NCI-H1105 (cell line): ENCODE measurements around the gene TLE3.

ENCODE experiments used
- DNase-seq: peaks from one replicate; lab custom pipeline; 2025; lab: John Stamatoyannopoulos, UW

The TLE3 gene

DNA sequence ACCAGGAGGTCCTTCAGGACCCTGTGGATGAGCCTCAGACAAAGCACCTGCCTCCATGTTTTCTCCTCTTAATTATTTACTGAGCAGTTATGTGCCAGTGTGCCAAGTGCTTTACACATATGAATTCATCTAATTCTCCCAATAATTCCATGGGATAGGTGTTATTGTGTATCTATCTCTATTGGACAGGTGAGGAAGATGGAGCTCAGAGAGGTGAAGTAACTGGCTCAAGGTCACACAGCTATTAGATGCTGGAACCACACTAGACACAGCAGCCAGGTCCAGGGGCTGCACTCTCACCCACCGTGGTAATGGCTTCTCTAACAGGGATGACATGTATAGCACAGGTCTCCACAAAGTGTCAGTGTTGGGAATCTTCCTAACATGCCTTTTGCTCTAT is 70.2 kb downstream of the TLE3 start:
- no peak for DNase-seq

DNA sequence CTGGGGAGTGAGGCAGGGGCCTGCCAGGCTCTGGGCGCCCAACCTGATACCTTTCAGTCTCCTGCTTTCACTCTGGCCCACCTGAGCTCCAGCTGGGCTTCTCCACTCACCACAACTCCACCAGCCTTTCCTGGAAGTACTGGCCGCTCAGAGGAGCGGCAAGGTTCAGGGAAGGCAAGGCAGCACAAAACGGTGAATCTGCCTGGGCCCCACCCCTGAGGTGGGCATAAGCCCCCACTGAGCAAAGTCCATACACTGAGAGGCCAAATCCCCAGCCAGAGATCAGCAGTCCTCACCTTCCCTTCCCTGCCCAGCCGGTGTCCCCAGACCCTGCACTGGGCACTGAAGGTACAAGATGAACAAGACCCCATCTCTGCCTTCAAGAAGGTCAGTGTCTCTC is 70.7 kb downstream of the TLE3 start:
- no peak for DNase-seq

DNA sequence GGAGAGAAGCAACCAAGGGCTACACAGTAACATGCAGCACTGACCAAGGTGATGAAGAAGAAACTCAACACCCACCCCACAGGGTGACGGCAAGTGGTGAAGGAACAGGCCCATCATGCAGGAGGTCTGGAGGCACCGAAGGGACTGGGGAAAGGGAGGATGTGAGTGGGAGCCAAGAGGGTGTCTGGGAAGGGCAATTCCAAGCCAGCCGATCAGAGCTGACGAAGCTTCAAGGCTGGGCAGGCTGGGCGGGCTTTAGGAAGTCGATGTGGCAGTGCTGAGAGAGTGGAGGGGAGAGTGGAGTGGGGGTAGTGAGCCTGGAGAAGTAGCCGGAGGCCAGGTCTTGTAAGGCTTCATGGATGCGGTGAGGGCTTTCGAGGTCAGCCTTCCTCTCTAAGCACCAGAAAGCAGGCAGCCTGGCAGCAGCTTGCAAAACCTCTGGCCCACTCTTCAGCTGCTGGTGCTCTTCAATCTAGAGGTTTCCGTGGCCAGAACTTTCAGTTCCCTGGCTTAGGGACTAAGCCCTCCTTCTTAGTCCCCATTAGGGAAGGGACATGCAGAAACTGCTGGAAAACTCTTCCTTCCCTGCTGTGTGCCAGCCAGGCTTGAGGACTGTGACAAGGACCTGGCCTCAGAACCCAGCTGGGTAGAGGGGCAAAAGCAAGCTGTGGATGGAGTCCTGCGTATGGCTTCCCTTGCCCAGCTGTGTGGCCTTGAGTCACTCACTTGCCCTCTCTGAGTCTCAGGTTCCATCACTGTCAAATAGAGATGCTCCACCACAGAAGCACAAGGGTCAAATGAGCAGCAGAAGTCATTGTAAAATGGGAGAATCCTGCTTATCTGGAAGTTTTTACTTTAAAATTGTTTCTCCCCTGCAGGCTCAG is 72.1 kb downstream of the TLE3 start:
- no peak for DNase-seq

DNA sequence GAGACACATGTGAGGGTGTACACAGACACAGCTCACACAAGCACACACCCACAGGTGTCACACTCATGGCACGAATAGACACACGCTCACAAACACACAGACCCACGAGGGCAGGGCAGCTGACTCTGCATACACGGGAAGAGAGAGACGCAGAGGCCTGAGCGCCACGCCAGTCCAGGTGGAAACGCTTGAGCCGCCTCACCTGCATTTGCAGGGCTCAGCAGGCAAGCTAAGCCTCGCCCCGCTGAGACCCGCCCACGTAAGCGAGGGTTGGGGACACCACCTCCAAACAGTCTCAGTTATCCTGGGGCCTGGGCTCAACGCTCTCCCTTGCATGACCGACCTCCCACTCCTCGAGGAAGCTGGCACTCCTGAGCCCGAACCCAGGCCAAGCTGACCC is 73.2 kb downstream of the TLE3 start:
- DNase-seq, result no peak

DNA sequence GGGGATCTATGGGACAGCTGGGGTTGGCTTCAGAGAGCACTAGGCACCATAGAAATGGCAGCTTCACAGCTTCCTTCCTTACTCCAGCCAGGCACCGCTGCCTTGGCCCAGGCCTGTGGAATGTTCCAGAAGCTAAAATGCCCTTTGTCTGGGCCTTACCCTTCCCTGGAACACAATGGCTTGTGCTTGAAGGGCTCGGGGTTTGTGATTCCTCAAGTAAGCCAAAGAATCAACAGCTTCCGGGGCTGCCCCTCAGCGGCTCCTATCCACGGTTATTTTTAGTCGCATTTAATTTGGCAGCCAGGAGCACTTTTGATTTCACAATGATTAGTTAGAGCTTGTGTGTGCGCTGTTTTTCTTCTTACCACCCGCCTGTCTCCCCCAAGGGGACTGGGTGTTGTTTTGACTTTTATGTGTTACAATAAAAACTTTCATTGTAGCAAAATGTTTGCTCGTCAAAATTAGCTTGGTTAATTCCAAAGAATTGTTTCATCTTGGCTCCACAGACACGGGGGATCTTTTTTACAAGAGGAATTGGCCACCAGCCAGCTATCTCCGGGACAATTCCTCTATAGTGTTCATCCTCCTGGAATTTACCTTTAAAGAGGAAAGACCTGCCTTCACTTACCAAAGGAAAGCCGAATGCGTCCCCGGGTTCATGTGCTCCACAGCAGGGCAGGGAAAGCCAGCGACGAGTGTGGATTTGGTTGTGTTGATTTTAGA is 73.8 kb downstream of the TLE3 start:
- DNase-seq, result peak; percentile 61

DNA sequence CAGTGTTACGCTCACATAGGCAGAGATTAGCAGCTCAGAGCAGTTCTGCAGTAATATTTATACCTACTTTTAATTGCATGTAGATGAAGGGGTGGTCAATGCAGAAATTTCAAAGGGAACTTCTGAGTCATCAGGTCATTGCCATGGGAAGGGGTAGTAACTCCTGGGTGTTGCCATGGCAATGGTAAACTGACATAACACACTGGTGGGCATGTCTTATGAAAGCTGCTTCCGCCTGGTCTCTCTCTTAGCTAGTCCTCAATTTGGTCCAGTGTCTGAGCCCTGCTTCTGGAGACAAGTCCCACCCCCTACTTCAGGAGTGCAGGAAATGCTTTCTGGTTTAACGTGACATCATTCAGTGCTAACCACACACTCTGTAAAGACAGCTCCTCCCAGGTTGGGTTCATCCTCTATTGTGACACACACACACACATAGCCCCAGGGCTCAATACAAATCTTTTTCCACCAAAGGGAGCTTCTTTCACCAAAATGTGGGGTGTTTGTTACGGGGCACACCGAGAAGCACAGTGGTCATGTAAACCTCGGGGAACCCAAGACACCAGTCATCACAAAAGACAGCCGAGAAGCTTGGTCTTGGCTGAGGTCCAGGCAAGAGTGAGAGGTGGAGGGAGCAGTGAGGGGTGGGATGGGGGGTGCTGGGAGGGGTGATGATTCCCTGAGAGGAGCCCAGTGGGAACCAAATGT is 74.5 kb downstream of the TLE3 start:
- no peak for DNase-seq

DNA sequence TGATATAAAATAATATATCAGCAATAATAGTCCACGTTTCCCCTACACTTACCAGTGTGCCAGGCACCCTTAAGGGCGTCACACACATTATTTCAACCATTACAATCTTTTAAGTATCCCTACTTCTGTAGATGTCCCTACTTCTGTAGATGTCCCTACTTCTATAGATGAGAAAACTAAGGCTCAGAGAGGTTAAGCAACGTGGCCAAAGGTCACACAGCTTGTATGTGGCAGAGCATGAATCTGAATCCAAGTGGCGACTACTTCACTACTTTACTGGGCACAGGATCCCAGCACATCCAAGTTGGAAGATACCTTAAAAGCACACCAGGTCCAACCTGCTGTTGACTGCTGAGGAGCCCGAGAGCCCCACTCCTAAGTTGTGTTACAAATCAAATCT is 77.5 kb downstream of the TLE3 start:
- no peak for DNase-seq

DNA sequence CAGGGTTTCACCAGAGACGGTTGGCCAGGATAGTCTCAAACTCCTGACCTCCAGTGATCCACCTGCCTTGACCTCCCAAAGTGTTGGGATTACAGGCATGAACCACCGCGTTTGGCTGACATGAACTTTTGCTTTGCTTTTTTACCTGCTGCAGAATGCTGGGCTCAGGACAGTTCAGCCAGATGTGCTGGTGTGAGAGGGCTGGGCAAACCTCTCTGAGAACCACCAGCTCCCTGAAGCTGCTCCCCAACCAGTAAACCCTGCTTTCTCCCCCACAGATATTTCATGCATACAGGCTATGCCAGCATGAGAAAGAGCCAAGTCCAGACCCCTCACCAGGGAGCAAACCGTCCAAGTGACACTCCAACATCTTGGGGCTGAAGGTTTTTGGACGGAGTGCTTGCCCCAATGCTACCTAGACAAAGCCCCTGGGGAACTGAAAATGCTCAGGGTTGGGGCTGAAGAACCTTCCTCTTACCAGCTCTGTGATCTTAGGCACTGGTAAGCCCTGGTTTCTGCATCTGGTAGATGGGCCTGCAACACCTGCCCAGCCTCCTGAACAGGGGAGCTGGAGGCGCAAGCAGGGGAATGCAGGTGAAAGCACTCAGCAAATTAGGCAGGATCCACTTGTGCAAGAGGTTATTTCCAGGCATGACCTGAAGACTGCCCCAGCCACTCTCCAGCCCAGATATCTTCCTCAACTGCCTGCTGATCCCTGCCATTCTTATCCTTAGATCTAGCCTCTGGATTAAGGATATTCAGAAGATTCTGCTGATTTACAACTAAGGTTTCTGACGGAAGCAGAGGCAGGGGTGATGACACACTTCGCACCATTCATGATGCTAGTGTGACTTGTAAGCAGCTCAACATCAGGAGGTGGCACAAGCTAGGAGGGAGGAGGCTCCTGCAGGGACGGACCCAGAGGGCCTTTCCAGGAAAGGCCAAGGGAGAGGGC is 78.8 kb downstream of the TLE3 start:
- DNase-seq, result no peak

DNA sequence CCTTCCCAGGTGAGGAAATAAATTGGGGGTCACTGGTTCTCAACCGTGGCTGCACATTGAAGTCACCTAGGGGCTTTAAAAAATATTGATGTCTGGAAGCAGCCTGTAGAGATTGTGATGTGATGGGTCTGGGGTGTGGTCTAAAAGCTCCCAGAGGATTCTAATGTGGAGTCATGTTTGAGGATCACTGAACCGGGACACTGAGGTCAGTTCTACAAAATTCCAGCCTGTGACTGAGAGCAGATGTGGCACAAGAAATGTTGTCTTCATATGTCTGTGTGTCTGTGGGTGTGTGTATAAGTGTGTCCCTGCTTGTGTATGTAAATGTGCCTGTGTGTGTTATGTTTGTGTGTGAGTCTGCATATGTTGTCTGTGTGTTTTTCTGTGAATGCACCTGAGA is 79.9 kb downstream of the TLE3 start:
- no peak for DNase-seq

DNA sequence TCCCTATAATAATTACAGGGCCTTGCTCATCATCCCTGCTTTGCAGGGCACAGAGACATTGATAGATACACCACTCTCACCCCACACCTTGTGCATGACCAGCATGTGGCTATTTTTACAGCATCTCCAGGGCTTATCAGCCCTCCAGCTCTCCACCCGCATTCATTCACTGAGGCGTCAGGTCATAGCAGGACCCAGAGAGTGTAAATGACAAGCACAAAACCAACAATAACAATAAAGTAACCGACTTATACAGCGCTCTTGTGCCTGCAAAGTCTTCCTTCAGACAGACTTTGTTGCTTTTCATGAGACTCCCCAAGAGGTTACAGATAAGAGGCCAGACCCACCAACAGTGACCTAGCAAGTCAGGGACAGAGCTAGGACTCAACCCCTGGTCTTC is 80.7 kb downstream of the TLE3 start:
- DNase-seq, result no peak

DNA sequence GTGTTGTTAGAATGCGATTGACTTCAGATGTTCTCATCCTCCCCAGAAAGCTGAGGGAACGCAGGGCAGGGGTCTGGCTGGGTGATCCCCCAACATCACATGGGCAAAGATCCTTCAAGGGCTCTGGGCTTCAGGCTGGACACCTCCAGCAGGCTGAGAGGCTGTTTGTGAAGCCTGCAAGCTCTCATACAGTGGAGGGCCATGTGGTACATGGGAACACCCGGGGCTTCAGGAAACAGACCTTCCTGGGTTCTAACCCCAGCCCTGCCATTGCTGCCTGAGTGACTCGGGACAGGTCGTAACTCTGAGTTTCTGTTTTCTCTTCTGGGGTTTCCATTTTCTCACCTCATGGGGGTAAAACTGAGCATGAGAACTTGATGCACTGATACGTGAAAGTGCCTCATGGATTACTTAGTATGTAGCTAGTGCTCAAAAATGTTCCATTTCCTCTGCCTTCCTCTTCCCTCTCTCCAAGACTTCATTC is 81.2 kb downstream of the TLE3 start:
- DNase-seq, result no peak

DNA sequence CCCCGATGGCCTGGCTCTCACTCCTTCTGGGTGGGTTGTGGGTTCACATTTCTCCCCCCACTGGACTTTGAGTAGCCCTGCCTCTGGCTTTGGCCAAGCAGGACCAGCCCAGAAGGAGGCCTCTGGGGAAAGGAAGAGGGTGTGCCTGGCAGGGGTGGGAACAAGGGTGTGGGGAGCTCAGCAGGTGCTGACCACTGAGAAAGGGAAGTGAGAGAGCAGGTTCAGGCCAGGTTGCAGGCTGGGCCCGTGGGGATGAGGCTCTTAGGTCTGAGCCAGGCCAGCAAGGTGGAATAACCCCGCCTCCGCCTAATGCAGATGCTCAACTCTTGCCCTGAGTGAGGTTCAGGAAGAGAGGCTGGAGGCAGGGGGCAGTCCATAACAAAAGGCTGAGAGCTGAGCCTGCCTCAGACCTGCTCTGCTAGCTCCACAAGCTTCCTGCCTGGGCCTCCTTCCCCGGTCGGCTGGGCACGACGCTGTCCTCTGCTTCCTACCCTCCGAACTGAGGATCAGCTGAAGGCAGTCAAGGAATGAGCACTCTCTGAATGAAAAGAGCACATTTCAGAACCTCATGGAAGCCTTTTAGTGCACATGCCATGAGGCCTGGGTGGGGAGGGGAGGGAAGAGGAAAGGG is 82.7 kb downstream of the TLE3 start:
- no peak for DNase-seq

DNA sequence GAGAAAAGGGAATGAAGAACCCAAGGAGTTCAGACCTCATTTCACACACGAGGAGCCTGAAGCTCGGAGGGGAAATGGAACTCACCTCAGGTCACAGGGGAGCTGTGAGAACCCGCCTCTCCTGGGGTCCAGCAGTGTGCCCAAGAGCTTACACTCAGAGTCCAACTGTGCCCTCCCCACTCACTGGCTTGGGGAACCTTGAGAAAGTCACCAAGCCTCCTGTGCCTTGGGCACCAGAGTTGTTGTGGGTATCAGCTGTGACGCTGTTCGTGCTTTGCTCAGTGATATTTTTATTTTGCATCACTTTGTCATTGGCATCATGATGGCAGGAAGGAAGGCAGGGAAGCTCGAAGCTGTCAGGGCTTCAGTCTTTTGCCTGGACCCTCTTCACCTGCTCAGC is 83.4 kb downstream of the TLE3 start:
- DNase-seq, result no peak

DNA sequence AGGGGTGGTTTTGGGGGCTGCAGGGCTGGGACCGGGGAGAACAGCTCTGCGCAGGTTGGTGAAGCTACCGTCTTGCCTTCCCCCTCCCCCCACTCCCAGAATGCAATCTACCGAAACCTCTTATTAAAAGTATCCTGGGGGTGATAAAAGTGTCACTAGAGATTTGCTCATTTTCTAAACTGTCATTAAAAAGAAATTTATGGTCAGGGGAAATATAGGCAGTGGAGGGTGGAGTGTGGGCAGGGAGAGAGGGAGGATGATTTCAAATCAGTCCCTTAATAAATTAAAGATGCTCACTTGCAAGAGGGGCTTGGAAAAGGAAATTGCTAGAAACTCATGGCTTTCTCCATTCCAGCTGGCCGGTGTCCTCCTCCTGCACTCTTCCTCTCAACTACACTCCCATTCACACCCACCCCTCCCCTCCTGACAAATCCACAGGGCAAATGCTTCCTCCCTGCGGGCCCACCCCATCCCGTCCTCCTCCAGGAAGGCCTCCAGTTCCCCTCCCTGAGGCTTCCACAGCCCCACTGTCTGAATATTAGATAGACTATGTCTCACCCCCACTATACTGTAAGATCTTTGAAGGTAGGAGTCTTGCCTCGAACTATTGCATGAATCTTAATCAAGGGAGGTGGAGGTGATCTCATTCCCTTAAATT is 83.9 kb downstream of the TLE3 start:
- no peak for DNase-seq

DNA sequence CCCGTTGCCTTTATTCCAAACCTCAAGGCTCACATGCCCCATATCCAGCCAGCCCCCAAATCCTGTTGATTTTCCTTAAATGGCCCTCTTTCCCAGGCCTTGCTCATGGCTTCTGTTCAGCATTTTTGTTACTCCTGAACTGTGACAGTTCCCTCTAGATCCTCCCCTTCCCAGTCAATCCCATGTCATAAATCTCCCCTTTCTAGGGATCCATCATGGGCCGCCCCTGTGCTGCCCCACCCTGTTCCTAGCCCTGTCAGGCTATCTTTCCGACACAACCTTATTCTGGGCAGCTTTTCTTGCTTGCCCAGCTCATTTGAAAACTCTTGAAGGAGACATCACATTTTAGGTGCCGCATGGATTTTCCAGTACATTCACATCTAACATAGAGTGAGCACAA is 84.8 kb downstream of the TLE3 start:
- DNase-seq, result no peak

DNA sequence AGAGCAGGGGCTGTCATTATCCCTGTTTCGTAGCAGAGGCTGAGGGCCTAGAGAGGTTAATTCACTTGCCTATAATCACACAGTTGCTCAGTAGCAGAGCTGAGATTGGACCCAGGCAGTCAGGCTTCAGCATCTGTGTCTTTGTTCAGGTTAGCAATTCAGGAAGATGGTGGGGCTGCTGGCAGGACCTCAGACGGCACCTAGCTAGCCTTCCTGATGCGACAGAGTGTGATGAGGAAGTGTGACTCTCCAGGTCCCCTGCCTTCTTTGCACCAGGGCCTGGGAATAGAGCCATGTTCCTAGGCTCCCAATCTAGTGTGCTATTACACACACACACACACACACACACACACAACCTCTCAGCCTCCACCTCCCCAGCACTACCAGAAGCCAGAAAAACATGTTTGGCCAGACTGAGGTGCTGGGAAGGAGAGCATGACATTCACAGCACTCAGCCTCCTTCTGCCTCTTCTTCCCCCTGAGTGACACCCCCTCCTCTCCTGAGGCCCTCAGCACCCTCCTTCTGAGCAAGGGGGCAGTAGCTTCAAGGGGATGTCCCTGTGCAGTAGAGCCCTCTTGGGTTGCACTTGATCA is 88.9 kb downstream of the TLE3 start:
- DNase-seq, result no peak

DNA sequence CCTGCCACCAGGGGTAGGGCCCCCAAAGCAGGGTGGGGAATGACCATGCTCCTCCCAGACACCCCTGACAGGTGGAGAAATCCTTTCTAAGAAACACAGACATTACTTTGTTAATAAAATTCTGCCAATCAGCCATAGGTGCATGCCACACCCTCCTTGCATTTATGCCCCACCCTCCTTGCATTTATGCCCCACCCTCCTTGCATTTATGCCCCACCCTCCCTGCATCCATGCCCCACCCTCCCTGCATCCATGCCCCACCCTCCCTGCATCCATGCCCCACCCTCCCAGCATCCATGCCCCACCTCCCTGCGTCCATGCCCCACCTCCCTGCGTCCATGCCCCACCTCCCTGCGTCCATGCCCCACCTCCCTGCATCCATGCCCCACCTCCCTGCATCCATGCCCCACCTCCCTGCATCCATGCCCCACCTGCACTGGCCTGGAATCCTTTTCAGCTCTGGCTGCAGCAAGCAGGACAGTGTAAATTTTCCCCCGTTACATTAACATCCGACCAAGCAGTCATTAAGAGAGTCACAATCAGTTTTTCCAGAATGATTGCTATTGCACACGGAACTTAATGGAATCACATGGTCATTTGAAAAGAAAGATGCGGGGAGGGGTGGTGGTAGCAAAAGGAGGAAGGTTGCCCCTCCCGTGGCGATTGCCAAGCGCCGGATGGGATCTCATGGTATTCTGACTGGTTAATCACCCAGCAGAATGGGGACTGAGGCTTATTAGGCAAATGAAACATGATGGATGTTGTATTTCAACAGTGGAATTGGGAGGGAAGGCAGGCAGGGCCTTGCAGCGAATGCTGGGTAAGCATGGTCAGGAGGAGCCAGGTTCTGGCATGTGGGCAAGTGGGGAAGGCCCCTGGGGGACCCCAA is 91.2 kb downstream of the TLE3 start:
- no peak for DNase-seq

DNA sequence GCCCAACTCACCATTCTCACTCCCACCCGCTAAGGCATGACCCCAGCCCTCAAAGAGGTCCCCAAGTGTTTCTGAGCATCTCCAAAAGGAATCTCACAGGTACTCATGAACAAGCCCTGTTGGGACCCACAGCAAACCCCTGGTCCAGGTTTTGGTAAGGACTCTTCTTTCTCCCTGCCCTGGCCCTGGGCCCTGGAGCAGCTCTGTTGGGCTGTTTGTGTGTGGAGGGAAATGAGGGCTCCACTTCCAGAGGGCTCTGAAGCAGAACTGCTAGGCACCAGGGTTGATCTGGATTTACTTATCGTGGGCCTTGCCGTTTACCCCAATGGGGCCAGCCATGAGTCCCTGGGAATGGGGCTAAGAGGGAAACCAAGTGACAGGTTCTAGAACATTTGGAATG is 92.9 kb downstream of the TLE3 start:
- DNase-seq, result no peak

DNA sequence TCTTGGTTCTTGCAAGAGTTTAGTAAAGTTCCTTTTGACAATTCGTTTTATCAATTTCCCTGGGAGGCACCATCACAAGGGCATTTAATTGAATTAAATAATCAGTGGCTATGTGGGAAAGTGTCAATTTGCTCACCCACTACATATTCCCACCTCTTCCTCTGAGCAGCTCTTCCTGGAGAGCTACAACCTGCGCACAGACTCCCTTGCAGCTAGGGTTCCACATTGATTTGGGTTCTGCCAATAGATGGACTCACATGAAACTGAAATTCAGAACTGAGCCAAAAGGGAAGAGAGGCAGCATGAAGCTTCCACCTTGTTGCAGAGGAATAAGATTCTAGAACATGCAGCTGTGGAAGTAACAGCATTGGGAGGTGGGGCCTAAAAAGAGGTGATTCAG is 94.8 kb downstream of the TLE3 start:
- DNase-seq, result no peak
